Hematopoietic multipotent progenitor cell (in vitro differentiated cells): ENCODE data around the gene NEDD9. TPM values are rescaled to one million over a fixed set of nuclear protein-coding genes. Genes with fewer than 3 reads are reported as not detected.
A peak's percentile ranks its signal among the peaks of the same experiment; 100 is the strongest.

ENCODE experiments used
- DNase-seq, 3 donors: peaks; one replicate each; pipeline ENCODE4 v3.0.0-alpha.2; 2011 to 2015; ENCODE audit warnings: low read depth in 2 of 3, low spot score in 2 of 3
- total RNA-seq: library from RNA; depleted of rRNA; stranded (reverse); fragments of >200 nt; gene quantifications from one replicate; pipeline ENCODE4 v1.2.3, GENCODE V29; 2012

The NEDD9 gene
- total RNA-seq, 1 donor: 4.6 TPM

- no peak for DNase-seq
Observed at GRCh38 chr6:11221623-11222384, 10.7 kb downstream of the NEDD9 start.

- no peak for DNase-seq
Observed at GRCh38 chr6:11219400-11219834, 13.1 kb downstream of the NEDD9 start.

- no peak for DNase-seq
Observed at GRCh38 chr6:11218538-11219399, 13.7 kb downstream of the NEDD9 start.

GRCh38 chr6:11218102-11218442 lies 14.4 kb downstream of the NEDD9 start:
- no peak for DNase-seq

GRCh38 chr6:11217360-11218101 lies 14.9 kb downstream of the NEDD9 start:
- peak in 1 of 3 donors; percentile 53 for DNase-seq

- no peak for DNase-seq
Observed at GRCh38 chr6:11215773-11216172, 16.7 kb downstream of the NEDD9 start.

GRCh38 chr6:11214901-11215300 lies 17.6 kb downstream of the NEDD9 start:
- DNase-seq: no peak

GRCh38 chr6:11214084-11214833 lies 18.2 kb downstream of the NEDD9 start:
- no peak for DNase-seq

GRCh38 chr6:11213422-11214021 lies 18.9 kb downstream of the NEDD9 start:
- no peak for DNase-seq

- DNase-seq: no peak
Observed at GRCh38 chr6:11212664-11213063, 19.8 kb downstream of the NEDD9 start.

GRCh38 chr6:11211254-11211653 lies 21.2 kb downstream of the NEDD9 start:
- no peak for DNase-seq

GRCh38 chr6:11210386-11211138 lies 21.9 kb downstream of the NEDD9 start:
- DNase-seq: no peak

- DNase-seq: no peak
Observed at GRCh38 chr6:11209906-11210305, 22.6 kb downstream of the NEDD9 start.

GRCh38 chr6:11209369-11209768 lies 23.1 kb downstream of the NEDD9 start:
- no peak for DNase-seq

GRCh38 chr6:11208854-11209253 lies 23.6 kb downstream of the NEDD9 start:
- DNase-seq: no peak

GRCh38 chr6:11208267-11208666 lies 24.2 kb downstream of the NEDD9 start:
- DNase-seq: no peak

- peak in 2 of 3 donors; percentile 49 to 79 for DNase-seq
Observed at GRCh38 chr6:11207199-11207968, 25.1 kb downstream of the NEDD9 start.

- no peak for DNase-seq
Observed at GRCh38 chr6:11206576-11206975, 25.9 kb downstream of the NEDD9 start.
